GM12892 (cell line): ENCODE measurements around the gene XYLT1.

ENCODE experiments used
- DNase-seq: peaks from one replicate; pipeline ENCODE4 v3.0.0; 2011; ENCODE audit not compliant: insufficient read length
- FAIRE-seq: peaks from 2 replicates; lab custom pipeline; 2011; peaks lifted over from hg19 to GRCh38; lab: Jason Lieb, UNC
- POLR2A ChIP-seq: IDR thresholded peaks from 2 replicates; pipeline ENCODE4 v1.6.1; 2011; ENCODE audit warnings: low read depth, low read length, control low read depth
- POLR2AphosphoS5 ChIP-seq: IDR thresholded peaks from 2 replicates; pipeline ENCODE4 v1.6.1; 2011; ENCODE audit warnings: low read depth, low read length, control low read depth
- TAF1 ChIP-seq: IDR thresholded peaks from 2 replicates; pipeline ENCODE4 v1.6.1; 2011; ENCODE audit warnings: low read depth, mild to moderate bottlenecking, control low read depth, low read length, borderline replicate concordance

Gene XYLT1

DNA sequence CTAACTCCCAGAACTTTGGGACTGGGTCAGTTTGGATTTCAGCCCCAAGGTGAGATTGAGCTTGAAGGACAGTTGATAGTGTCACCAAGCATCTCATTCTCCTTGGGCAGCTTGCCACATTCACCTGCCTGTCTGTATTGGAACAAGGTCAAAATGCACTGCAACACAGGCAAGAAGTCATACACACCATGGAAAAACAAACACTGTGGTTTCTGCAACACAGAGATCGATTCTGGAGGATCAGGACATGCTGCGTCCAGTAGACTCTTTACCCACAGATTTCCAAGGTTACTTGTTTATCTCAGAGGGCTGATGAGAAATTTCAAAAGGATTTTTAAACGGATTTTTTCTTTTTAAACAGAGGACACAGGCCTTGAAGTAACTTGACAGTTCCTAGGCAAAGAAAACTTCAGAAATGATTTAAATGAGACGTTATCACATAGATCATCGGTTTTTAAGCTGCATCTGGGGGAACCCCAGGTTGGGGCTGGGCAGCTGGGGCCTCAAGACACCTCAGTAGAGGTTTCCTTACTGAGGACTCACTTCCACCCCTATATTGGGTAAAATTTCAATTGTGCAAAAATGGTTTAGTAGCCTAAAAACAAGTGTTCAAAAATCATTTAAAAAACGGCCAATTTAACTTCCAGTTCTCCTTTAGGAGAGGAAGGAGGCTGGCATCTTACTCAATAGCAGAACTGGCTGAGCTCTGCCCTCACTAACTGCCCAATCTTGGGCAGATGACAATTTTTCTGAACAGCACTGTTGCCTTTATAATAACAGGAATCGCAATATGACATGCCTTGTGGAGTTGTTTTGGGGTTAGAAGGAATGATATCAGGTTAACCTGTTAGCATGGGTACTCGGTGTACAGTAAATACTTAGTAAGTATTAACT lies 299.3 kb downstream of the XYLT1 start:
- FAIRE-seq (no peak), DNase-seq (no peak)
- TF ChIP-seq POLR2A (no peak), POLR2AphosphoS5 (no peak), TAF1 (no peak)

DNA sequence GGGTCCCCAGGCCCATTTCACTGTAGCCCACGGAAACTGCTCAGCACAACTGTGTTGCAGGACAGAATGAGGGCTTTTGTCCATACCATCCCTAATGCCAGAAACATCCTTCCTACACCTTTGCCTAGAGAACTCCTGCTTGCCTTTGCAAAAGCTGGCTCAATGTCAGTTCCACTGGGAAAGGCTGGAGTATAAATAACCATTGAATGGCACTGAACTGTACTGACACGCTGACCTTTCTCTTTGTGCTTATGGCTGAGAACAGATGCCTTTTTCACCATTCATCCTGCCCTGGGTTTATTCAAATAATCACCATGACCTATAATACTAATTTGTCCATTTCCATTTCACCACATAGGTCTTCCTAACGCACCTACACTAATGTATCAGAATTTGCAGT lies 300.3 kb downstream of the XYLT1 start:
- FAIRE-seq, result no peak
- TF ChIP-seq POLR2A (no peak), TAF1 (no peak), POLR2AphosphoS5 (no peak)

GRCh38 chr16:17168181-17168580 lies 302.6 kb downstream of the XYLT1 start:
- FAIRE-seq (no peak), DNase-seq (no peak)
- no peak for TF ChIP-seq POLR2AphosphoS5
- no peak for TF ChIP-seq TAF1
- no peak for TF ChIP-seq POLR2A

More for the DNA sequence above, 300.3 kb downstream of the XYLT1 start:
- DNase-seq, result no peak

- FAIRE-seq, result no peak
- DNase-seq, result no peak
- TF ChIP-seq POLR2A (no peak), POLR2AphosphoS5 (no peak), TAF1 (no peak)
Observed at GRCh38 chr16:17166095-17166494, 304.7 kb downstream of the XYLT1 start.

- TF ChIP-seq TAF1 (no peak), POLR2A (no peak), POLR2AphosphoS5 (no peak)
- no peak for FAIRE-seq
- DNase-seq, result no peak
Observed at GRCh38 chr16:17162560-17162959, 308.2 kb downstream of the XYLT1 start.

DNA sequence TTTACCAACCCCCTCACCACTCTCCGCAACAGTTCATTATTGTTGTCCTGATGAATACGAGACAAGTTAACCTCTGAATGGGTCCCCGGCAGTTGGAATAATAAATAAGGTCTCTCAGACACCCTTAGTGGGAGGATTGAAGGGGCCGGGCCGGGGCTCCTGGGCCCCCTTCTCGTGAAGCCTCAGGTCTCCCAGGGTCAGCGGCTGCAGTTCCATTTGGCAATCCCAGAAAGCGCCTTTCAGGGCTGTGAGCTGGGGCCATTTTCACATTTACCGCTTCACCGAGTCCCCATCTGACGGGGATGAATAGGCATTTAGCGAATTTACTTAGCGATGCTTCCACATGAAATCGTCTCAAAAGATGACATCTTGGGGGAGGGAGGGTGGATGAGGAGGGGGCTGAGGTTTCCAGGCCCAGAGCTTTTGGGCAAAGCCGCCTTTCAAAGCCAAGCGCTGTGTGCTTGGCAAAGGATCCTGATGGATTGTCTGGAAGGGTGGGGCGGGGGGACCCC lies 309.8 kb downstream of the XYLT1 start:
- TF ChIP-seq TAF1 (no peak), POLR2A (no peak), POLR2AphosphoS5 (no peak)

DNA sequence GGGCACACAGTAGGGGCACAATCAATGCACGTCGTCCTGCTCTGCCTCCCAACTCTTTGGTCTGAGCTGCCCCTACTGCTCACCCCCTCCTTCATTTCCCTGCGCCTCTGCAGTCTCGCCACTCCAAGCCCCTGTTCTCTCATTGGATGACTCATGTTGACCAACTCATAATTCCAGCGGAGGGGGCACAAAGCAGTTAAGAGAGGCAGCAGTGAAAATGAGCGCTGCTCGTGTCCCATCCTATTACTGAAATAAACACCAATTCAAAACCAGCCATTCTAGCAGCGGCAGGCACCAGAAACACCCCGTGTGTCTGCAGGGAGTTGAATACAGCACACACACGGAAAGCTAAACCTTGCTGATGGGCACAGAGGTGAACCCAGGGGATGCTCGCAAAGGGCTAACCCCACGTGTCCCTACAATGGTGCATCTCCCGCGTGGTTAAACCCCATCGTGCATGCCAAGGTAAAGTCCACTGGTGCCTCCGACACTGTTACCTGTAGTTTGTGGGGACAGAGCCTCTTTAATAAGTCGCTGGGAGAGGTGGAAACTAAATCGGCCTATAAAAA lies 310.4 kb downstream of the XYLT1 start:
- TF ChIP-seq POLR2AphosphoS5, result no peak
- TF ChIP-seq TAF1, result no peak
- TF ChIP-seq POLR2A, result no peak
- FAIRE-seq (no peak), DNase-seq (no peak)

More for the DNA sequence above, 309.8 kb downstream of the XYLT1 start:
- FAIRE-seq, result no peak
- no peak for DNase-seq

- FAIRE-seq, result no peak
Observed at GRCh38 chr16:17159617-17160016, 311.1 kb downstream of the XYLT1 start.

GRCh38 chr16:17155936-17156335 lies 314.8 kb downstream of the XYLT1 start:
- FAIRE-seq (no peak), DNase-seq (no peak)
- TF ChIP-seq POLR2A (no peak), TAF1 (no peak), POLR2AphosphoS5 (no peak)

More at GRCh38 chr16:17159617-17160016, 311.1 kb downstream of the XYLT1 start:
- no peak for DNase-seq
- no peak for TF ChIP-seq POLR2AphosphoS5
- TF ChIP-seq POLR2A, result no peak
- no peak for TF ChIP-seq TAF1

DNA sequence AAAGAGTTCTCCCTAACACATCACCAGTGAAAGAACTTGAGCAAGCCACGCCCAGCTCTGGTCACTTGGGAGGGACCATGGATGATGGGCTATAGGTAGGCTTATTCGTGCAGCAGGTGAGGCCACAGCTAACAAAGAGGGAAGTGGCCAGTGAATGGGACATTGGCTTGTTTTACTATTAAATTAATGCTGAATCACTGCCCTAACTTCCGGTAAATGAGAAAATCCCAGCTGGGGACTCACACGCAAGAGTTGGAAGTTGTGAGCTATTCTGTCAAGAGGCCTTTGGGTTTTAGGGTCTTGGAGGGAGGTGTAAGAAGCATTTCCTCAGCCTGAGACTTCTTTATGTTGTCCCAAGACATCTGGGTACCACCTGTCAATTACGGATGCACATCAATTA lies 315.3 kb downstream of the XYLT1 start:
- no peak for DNase-seq
- no peak for TF ChIP-seq POLR2AphosphoS5
- TF ChIP-seq TAF1, result no peak
- TF ChIP-seq POLR2A, result no peak
- no peak for FAIRE-seq

GRCh38 chr16:17154981-17155380 lies 315.8 kb downstream of the XYLT1 start:
- TF ChIP-seq TAF1 (no peak), POLR2A (no peak), POLR2AphosphoS5 (no peak)
- no peak for DNase-seq
- FAIRE-seq, result no peak
